LNCaP clone FGC (cell line): Measurements from ENCODE around the gene SLC4A2.

Experiments
- DNase-seq: peaks from one replicate; pipeline ENCODE4 v3.0.0-alpha.2; 2011; ENCODE audit warnings: low read depth
- H3K4me3 ChIP-seq: 2 replicates; pipeline ENCODE4 v1.5.1; 2011; ENCODE audit warnings: mild to moderate bottlenecking, low read depth, low read length, control low read depth
- CTCF ChIP-seq: IDR thresholded peaks from 2 replicates; pipeline ENCODE4 v1.5.1; 2012; ENCODE audit warnings: mild to moderate bottlenecking; ENCODE audit not compliant: control insufficient read depth, insufficient read depth; ENCODE audit errors: extremely low read depth

SLC4A2 gene

GRCh38 chr7:151115121-151115835 lies 55.9 kb downstream of the SLC4A2 start:
- TF ChIP-seq CTCF, result 0 out of 2 replicates have a peak, but pooled peaks have one; percentile 10
- peak overlapping the region; percentile 48 for H3K4me3 ChIP-seq
- DNase-seq, result no peak

- peak overlapping the region; percentile 48 for H3K4me3 ChIP-seq
- DNase-seq, result peak; percentile 72
- no peak for TF ChIP-seq CTCF
Measured at GRCh38 chr7:151115836-151116418, 56.5 kb downstream of the SLC4A2 start.

GRCh38 chr7:151116603-151117440 lies 57.4 kb downstream of the SLC4A2 start:
- no peak for DNase-seq
- no peak overlapping the region for H3K4me3 ChIP-seq
- no peak for TF ChIP-seq CTCF

GRCh38 chr7:151117565-151117964 lies 58.2 kb downstream of the SLC4A2 start:
- DNase-seq, result no peak
- no peak for TF ChIP-seq CTCF
- no peak overlapping the region for H3K4me3 ChIP-seq

- no peak overlapping the region for H3K4me3 ChIP-seq
- no peak for TF ChIP-seq CTCF
- no peak for DNase-seq
Measured at GRCh38 chr7:151118108-151119054, 59.0 kb downstream of the SLC4A2 start.

- no peak for TF ChIP-seq CTCF
- DNase-seq, result no peak
- no peak overlapping the region for H3K4me3 ChIP-seq
Measured at GRCh38 chr7:151119055-151119415, 59.6 kb downstream of the SLC4A2 start.
